ENCODE results near the gene ZMYND8. TPM values are rescaled to one million over a fixed set of nuclear protein-coding genes. Genes with fewer than 3 reads are reported as not detected.

The ZMYND8 gene
- total and polyA plus RNA-seq, 2 donors (not counting 1 experiment from before 2014, with no cell fraction given) = 12.6 to 13.0 TPM

DNA sequence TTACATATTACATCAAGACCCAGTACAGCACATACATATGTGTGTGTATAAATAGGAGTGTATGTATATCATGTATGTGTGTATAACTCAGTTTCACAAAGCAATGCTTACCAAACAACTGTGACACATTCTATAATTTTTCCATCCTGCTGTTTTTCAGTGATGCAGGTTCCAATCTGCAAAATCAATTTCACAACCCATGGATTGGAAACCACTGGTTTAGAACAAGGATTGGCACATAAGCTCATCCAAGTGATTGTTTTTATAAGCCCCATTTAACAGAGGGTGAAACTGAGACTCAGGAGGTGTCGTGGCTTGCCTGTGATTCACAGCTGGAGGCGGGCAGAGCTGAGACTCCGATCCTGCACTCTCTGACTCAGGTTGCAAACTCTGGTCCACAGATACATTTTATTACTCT is 158.2 kb downstream of the ZMYND8 start:
- H3K9ac ChIP-seq (ENCODE audit: insufficient read depth, low read length) = no peak overlapping the region
- no peak overlapping the region for H3K4me3 ChIP-seq (replicated peaks in 1 of 4; ENCODE audit: control extremely low read depth in 1 of 4, insufficient read depth in 1 of 4, low read depth in 3 of 4, low read length in 4 of 4)
- H2AFZ ChIP-seq (ENCODE audit: low read length) = no peak overlapping the region
- no peaks in the 10 kb centered on the region for H3K9me3 ChIP-seq (ENCODE audit: control insufficient read depth, insufficient read depth, low read depth, low read length)
- no peaks in the 10 kb centered on the region for H3K36me3 ChIP-seq (ENCODE audit: control insufficient read depth, insufficient read depth, low read length)
- no peak overlapping the region for H3K27ac ChIP-seq (ENCODE audit: insufficient read depth, low read length)
- no peaks in the 10 kb centered on the region for H4K20me1 ChIP-seq (ENCODE audit: control insufficient read depth, extremely low read depth, insufficient read depth, low read length)
- H3K4me1 ChIP-seq (ENCODE audit: control insufficient read depth, extremely low read depth, insufficient read depth, low read length) = no peaks in the 10 kb centered on the region
- no peaks in the 10 kb centered on the region for H3K27me3 ChIP-seq (ENCODE audit: control insufficient read depth, insufficient read depth, low read length)
- no peak for TF ChIP-seq CTCF (conservative IDR thresholded peaks at IDR 0.05 in 1 of 2, IDR thresholded peaks at IDR 0.05 in 1 of 2; ENCODE audit: low read depth in 1 of 2, low read length in 2 of 2)
- no peak for TF ChIP-seq EZH2 (IDR thresholded peaks at IDR 0.05; ENCODE audit: low read length, missing control alignments)
- no peaks in the 10 kb centered on the region for H3K79me2 ChIP-seq (ENCODE audit: control insufficient read depth, insufficient read depth, low read length)
- peak in 1 of 2 donors; percentile 30 for DNase-seq (ENCODE audit: low read depth in 2 of 2)
- H3K4me2 ChIP-seq (ENCODE audit: extremely low read depth, insufficient read depth, low read length) = no peak overlapping the region

GRCh38 chr20:47196091-47197081 is 160.1 kb downstream of the ZMYND8 start:
- Histone ChIP-seq H3K27ac (ENCODE audit: insufficient read depth, low read length) (no peak overlapping the region), H3K9ac (ENCODE audit: insufficient read depth, low read length) (no peak overlapping the region), H3K36me3 (ENCODE audit: control insufficient read depth, insufficient read depth, low read length) (no peaks in the 10 kb centered on the region), H3K27me3 (ENCODE audit: control insufficient read depth, insufficient read depth, low read length) (no peaks in the 10 kb centered on the region), H3K9me3 (ENCODE audit: control insufficient read depth, insufficient read depth, low read depth, low read length) (no peaks in the 10 kb centered on the region), H3K4me3 (replicated peaks in 1 of 4; ENCODE audit: control extremely low read depth in 1 of 4, insufficient read depth in 1 of 4, low read depth in 3 of 4, low read length in 4 of 4) (no peak overlapping the region), H4K20me1 (ENCODE audit: control insufficient read depth, extremely low read depth, insufficient read depth, low read length) (no peaks in the 10 kb centered on the region), H3K4me2 (ENCODE audit: extremely low read depth, insufficient read depth, low read length) (no peak overlapping the region), H3K79me2 (ENCODE audit: control insufficient read depth, insufficient read depth, low read length) (no peaks in the 10 kb centered on the region), H3K4me1 (ENCODE audit: control insufficient read depth, extremely low read depth, insufficient read depth, low read length) (no peaks in the 10 kb centered on the region), H2AFZ (ENCODE audit: low read length) (no peak overlapping the region)
- TF ChIP-seq EZH2 (IDR thresholded peaks at IDR 0.05; ENCODE audit: low read length, missing control alignments) (no peak), CTCF (conservative IDR thresholded peaks at IDR 0.05 in 1 of 2, IDR thresholded peaks at IDR 0.05 in 1 of 2; ENCODE audit: low read depth in 1 of 2, low read length in 2 of 2) (peak; percentile 89 to 94)
- DNase-seq (ENCODE audit: low read depth in 2 of 2) = peak; percentile 48 to 63

- H3K9me3 ChIP-seq (ENCODE audit: control insufficient read depth, insufficient read depth, low read depth, low read length) = no peaks in the 10 kb centered on the region
- no peaks in the 10 kb centered on the region for H3K36me3 ChIP-seq (ENCODE audit: control insufficient read depth, insufficient read depth, low read length)
- no peak overlapping the region for H3K9ac ChIP-seq (ENCODE audit: insufficient read depth, low read length)
- no peaks in the 10 kb centered on the region for H3K4me1 ChIP-seq (ENCODE audit: control insufficient read depth, extremely low read depth, insufficient read depth, low read length)
- TF ChIP-seq EZH2 (IDR thresholded peaks at IDR 0.05; ENCODE audit: low read length, missing control alignments) (no peak), CTCF (conservative IDR thresholded peaks at IDR 0.05 in 1 of 2, IDR thresholded peaks at IDR 0.05 in 1 of 2; ENCODE audit: low read depth in 1 of 2, low read length in 2 of 2) (no peak)
- no peak overlapping the region for H3K4me3 ChIP-seq (replicated peaks in 1 of 4; ENCODE audit: control extremely low read depth in 1 of 4, insufficient read depth in 1 of 4, low read depth in 3 of 4, low read length in 4 of 4)
- no peak overlapping the region for H2AFZ ChIP-seq (ENCODE audit: low read length)
- no peaks in the 10 kb centered on the region for H3K79me2 ChIP-seq (ENCODE audit: control insufficient read depth, insufficient read depth, low read length)
- no peak overlapping the region for H3K27ac ChIP-seq (ENCODE audit: insufficient read depth, low read length)
- H4K20me1 ChIP-seq (ENCODE audit: control insufficient read depth, extremely low read depth, insufficient read depth, low read length) = no peaks in the 10 kb centered on the region
- no peaks in the 10 kb centered on the region for H3K27me3 ChIP-seq (ENCODE audit: control insufficient read depth, insufficient read depth, low read length)
- no peak for DNase-seq (ENCODE audit: low read depth in 2 of 2)
- H3K4me2 ChIP-seq (ENCODE audit: extremely low read depth, insufficient read depth, low read length) = no peak overlapping the region
Observed at GRCh38 chr20:47195573-47195972, 160.9 kb downstream of the ZMYND8 start.
